Rectal smooth muscle tissue (tissue), 1 donor: Measurements from ENCODE around the gene HSP90AB1.

Source experiments
- H3K27ac ChIP-seq: one replicate; pipeline ENCODE4 v1.7.0; 2013; ENCODE audit warnings: low read depth, low read length, inconsistent platforms
- H3K27me3 ChIP-seq: one replicate; pipeline ENCODE4 v1.7.0; 2013; ENCODE audit warnings: low read length; ENCODE audit not compliant: control insufficient read depth, insufficient read depth
- H3K36me3 ChIP-seq: one replicate; pipeline ENCODE4 v1.7.0; 2013; ENCODE audit warnings: low read length; ENCODE audit not compliant: control insufficient read depth, insufficient read depth
- H3K4me1 ChIP-seq: one replicate; pipeline ENCODE4 v1.7.0; 2013; ENCODE audit warnings: low read length; ENCODE audit not compliant: control insufficient read depth, insufficient read depth
- H3K4me3 ChIP-seq: one replicate; pipeline ENCODE4 v1.7.0; 2013; ENCODE audit warnings: low read length
- H3K9ac ChIP-seq: one replicate; pipeline ENCODE4 v1.7.0; 2013; ENCODE audit warnings: low read length

HSP90AB1 gene

DNA sequence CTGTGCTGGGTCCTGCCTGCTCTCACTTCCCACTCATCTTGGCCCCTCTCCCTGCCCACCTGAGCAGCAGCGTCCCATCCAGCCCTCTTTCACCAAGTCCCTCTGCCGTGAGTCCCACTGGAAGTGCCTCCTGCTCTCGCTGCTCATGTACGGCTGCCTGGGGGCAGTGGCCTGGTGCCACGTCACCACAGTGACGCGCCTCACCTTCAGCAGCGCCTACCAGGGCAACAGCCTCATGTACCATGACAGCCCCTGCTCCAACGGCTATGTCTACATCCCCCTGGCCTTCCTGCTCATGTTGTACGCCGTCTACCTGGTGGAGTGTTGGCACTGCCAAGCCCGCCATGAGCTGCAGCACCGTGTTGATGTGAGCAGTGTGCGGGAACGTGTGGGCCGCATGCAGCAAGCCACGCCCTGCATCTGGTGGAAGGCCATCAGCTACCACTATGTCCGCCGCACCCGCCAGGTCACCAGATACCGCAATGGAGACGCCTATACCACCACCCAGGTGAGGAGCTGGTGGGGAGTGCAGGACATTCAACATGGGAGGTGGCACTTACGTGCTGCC is 26.2 kb downstream of the HSP90AB1 start:
- H3K4me1 ChIP-seq, result no peaks in the 10 kb centered on the region
- no peak overlapping the region for H3K4me3 ChIP-seq
- H3K9ac ChIP-seq, result no peak overlapping the region
- H3K27ac ChIP-seq, result no peak overlapping the region
- no peaks in the 10 kb centered on the region for H3K36me3 ChIP-seq
- peaks cover 45% of the 10 kb centered on the region for H3K27me3 ChIP-seq

DNA sequence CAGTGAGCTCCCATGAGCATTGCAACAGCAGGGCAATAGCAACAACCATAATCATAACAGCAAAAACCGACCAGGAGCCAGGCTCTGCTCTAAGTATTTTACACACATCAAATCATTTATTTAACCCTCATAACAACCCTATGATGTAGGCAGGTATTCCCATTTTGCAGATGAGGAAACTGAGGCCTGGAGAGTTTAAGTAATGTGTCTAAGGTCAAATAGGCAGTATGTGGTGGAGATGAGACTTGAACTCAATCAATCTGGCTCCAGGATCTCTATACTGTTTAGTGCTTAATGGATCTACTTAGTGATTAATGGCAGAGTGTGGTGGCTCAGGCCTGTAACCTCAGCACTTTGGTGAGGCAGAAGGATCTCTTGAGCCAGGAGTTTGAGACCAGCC is 26.7 kb downstream of the HSP90AB1 start:
- no peaks in the 10 kb centered on the region for H3K4me1 ChIP-seq
- no peak overlapping the region for H3K9ac ChIP-seq
- no peaks in the 10 kb centered on the region for H3K36me3 ChIP-seq
- no peak overlapping the region for H3K27ac ChIP-seq
- no peak overlapping the region for H3K4me3 ChIP-seq
- peaks cover 43% of the 10 kb centered on the region for H3K27me3 ChIP-seq

DNA sequence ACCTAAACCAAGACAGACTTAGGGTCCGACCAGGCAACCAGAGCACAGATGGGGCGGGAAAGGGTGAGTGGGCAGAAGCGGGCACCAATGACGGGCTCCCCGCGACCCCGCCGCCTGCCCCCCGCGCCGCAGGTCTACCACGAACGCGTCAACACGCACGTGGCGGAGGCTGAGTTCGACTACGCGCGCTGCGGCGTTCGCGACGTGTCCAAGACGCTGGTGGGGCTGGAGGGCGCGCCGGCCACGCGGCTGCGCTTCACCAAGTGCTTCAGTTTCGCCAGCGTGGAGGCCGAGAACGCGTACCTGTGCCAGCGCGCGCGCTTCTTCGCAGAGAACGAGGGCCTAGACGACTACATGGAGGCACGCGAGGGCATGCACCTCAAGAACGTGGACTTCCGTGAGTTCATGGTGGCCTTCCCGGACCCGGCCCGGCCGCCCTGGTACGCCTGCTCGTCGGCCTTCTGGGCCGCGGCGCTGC is 28.4 kb downstream of the HSP90AB1 start:
- no peaks in the 10 kb centered on the region for H3K36me3 ChIP-seq
- no peak overlapping the region for H3K9ac ChIP-seq
- no peak overlapping the region for H3K27ac ChIP-seq
- peak overlapping the region; percentile 26 for H3K4me3 ChIP-seq
- no peaks in the 10 kb centered on the region for H3K4me1 ChIP-seq
- H3K27me3 ChIP-seq, result peaks cover 40% of the 10 kb centered on the region

DNA sequence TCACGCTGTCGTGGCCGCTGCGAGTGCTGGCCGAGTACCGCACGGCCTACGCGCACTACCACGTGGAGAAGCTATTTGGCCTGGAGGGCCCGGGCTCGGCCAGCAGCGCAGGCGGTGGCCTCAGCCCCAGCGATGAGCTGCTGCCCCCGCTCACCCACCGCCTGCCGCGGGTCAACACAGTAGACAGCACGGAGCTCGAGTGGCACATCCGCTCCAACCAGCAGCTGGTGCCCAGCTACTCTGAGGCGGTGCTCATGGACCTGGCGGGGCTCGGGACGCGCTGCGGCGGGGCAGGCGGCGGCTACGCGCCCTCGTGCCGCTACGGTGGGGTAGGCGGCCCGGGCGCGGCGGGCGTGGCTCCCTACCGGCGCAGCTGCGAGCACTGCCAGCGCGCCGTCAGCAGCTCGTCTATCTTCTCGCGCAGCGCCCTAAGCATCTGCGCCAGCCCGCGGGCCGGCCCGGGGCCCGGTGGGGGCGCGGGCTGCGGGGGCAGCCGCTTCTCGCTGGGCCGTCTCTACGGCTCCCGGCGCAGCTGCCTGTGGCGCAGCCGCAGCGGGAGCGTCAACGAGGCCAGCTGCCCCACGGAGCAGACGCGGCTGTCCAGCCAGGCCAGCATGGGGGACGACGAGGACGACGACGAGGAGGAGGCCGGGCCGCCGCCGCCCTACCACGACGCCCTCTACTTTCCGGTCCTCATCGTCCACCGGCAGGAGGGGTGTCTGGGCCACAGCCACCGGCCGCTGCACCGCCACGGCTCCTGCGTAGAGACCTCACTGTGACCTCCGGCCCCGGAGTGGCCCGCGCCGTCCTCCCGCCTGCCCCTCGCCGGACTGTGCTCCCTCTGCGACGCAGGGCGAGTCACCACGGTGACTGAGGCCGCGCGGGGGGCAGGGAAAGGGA is 29.1 kb downstream of the HSP90AB1 start:
- Histone ChIP-seq H3K9ac (no peak overlapping the region), H3K36me3 (no peaks in the 10 kb centered on the region), H3K4me3 (peak overlapping the region; percentile 26), H3K27ac (no peak overlapping the region), H3K27me3 (peaks cover 39% of the 10 kb centered on the region), H3K4me1 (no peaks in the 10 kb centered on the region)

DNA sequence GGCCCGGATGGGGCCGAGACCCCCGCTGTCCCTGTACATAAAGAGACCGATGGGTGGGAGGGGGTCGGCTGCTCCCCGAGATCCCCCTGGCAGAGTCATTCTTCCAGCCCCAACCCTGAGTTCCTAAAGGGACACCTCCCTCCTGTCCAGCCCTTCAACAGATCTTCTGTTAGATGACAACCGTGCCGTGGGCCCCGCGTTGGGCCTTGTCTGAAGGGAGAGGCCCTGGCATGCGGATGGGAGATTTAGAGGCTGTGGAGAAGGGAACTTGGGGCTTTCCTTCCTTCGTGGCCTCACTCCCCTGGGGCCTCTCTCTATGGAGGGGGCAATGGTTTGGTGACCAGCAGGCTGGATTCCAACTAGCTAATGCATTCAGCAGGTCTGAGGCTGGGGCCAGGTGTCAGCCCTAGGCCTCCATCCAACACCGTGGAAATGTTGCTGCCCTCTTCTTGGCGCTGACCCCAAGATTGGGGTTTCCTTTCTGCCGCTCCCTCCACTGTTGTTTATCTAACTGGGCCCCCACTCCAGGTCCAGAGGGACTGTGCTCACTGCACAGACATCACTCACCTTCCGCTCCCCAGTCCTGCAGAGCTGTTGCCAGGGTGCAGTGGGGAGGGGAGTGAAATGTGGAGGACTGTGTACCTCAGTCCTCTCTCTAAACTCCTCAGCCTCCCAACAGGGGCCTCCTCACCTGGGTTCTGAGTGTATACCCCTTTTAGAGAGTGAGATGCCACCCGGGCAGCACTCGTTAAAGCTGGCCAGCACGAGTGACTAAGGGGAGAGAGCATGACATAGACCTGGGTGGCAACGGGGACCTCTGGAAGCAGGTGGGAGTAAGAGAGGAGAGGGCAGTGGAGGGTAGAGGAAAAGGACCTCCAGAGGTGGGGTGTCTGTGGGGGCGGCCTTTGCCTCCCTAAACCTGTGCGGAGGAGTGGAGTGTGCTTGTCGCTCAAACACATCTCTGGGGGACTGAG is 30.1 kb downstream of the HSP90AB1 start:
- Histone ChIP-seq H3K4me3 (no peak overlapping the region), H3K36me3 (no peaks in the 10 kb centered on the region), H3K4me1 (no peaks in the 10 kb centered on the region), H3K9ac (no peak overlapping the region), H3K27ac (no peak overlapping the region), H3K27me3 (peaks cover 33% of the 10 kb centered on the region)

DNA sequence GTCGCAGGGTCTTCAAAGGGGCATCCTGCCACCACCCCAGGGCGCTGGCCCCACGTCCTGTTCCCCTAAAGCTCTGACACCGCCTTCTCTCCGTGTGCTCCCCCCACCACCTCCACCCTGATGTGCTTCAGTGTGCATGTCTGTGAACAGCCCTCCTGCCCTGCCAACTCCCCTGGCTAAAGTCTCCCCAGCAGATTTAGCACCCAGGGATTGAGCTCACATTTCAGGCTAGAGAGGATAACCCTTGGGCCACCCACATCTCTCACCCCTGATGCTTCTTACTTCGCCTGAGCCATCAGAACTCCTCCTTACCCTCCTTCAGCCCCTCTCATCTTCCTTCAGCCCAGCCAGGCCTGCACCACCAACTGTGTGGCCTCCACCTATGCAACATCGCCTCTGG is 30.9 kb downstream of the HSP90AB1 start:
- Histone ChIP-seq H3K4me3 (no peak overlapping the region), H3K27ac (no peak overlapping the region), H3K4me1 (no peaks in the 10 kb centered on the region), H3K36me3 (no peaks in the 10 kb centered on the region), H3K27me3 (peaks cover 28% of the 10 kb centered on the region), H3K9ac (no peak overlapping the region)

DNA sequence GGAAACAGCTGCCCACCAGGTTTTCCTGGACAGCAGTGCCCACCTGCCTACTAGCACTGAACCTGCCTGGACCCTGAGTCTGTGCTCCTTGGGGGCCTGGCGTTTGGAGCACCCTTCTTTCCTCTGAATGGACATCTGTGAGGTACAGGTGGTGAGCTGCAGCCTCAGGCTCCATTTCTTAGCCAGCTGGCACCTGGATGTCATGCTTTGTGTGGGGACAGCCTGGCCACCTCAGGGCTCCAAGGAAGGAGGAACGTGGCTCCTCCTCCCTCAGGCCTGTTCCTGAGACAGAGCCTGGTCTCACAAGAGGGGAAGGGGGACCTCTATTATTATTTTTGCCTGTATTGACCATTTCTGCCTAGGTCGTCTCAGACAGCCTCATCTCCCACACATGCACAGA is 31.4 kb downstream of the HSP90AB1 start:
- H3K9ac ChIP-seq, result no peak overlapping the region
- H3K4me3 ChIP-seq, result no peak overlapping the region
- H3K27ac ChIP-seq, result no peak overlapping the region
- H3K36me3 ChIP-seq, result no peaks in the 10 kb centered on the region
- no peaks in the 10 kb centered on the region for H3K4me1 ChIP-seq
- peaks cover 24% of the 10 kb centered on the region for H3K27me3 ChIP-seq

DNA sequence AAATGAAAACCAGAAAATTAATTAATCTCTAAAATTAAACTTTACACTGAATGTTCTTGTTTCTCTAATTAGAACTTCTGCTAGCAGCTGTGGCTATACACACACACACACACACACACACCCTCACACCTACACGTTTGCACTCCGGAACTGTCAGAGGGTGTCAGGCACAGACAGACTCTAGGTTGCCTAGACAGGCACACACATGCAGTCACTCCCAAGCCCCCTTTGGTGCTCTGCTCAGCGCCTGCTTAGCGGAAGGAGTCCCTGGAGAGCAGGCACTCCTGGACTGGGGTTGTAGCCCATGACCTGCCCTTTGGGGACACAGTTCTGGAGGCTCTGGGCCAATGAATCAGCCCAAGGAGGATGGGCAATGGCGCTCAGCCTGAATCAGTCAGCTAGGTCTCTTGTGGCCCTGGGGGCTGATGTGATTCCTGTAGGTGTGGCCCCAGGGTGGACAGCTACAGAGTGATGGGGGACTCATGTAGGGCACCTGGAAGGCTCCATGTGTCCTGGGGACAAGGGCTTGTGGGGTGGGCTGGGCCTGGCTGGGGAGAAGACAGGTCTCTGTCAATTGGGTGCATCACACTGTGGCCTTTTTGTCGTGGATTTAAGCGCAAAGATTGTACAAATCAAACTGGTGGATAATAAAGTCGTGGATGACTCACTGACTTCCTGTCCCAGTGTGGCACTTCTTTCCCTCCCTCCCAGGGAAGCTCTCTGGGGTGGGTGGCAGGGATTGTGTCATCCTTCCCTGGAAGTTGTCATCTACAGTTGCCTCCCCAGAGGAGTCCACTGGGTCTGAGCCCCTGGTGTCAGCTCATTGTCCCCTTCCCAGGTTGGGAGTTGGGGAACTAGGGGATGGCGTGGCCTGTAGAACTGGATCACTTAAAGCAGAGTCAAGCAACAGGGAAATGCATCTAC is 32.1 kb downstream of the HSP90AB1 start:
- Histone ChIP-seq H3K4me3 (no peak overlapping the region), H3K27me3 (peaks cover 21% of the 10 kb centered on the region), H3K36me3 (no peaks in the 10 kb centered on the region)

DNA sequence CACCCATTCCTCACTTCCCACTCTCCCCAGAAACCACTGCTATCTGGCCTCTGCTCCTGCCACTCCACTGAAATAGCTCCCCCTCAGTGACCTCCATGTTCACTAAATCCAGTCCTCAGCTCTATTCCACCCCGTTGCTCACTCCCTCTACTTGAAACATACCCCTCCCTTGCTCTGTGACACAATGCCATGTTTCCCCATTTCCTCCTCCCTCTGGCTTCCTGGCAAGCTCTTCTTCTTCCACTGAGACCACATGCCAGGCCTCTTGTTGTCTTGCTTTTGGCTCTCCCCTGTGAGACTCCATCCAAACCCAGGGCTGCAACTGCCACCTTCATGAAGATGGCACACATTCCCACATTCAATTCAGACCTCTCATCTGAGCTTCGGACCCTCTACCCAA is 37.2 kb downstream of the HSP90AB1 start:
- H3K9ac ChIP-seq, result no peak overlapping the region
- H3K27me3 ChIP-seq, result peaks cover 9% of the 10 kb centered on the region
- no peak overlapping the region for H3K27ac ChIP-seq
- no peak overlapping the region for H3K4me3 ChIP-seq
- H3K4me1 ChIP-seq, result no peaks in the 10 kb centered on the region
- no peaks in the 10 kb centered on the region for H3K36me3 ChIP-seq

More for the DNA sequence above, 32.1 kb downstream of the HSP90AB1 start:
- Histone ChIP-seq H3K4me1 (no peaks in the 10 kb centered on the region), H3K9ac (no peak overlapping the region), H3K27ac (no peak overlapping the region)

DNA sequence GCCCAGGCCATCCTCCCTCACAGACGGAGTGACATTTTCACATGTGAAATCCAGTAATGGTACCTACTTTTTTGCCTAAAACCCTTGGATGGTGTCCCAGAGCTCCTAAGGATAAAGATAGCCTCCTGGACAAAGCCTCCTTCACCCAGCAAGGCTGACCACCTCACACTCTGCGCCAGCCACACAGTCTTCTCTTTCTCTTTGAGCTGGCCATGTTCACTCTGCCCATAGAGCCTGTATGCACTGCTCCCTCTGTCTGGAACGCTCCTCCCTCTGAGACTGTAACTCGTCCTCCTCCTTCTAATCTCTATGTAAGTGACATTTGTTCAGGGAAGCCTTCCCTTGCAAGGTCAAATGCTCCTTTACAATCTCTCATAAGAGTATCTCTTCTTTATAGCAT is 38.0 kb downstream of the HSP90AB1 start:
- Histone ChIP-seq H3K4me1 (no peaks in the 10 kb centered on the region), H3K27me3 (peaks cover 15% of the 10 kb centered on the region), H3K36me3 (no peaks in the 10 kb centered on the region), H3K27ac (no peak overlapping the region), H3K9ac (no peak overlapping the region), H3K4me3 (no peak overlapping the region)

DNA sequence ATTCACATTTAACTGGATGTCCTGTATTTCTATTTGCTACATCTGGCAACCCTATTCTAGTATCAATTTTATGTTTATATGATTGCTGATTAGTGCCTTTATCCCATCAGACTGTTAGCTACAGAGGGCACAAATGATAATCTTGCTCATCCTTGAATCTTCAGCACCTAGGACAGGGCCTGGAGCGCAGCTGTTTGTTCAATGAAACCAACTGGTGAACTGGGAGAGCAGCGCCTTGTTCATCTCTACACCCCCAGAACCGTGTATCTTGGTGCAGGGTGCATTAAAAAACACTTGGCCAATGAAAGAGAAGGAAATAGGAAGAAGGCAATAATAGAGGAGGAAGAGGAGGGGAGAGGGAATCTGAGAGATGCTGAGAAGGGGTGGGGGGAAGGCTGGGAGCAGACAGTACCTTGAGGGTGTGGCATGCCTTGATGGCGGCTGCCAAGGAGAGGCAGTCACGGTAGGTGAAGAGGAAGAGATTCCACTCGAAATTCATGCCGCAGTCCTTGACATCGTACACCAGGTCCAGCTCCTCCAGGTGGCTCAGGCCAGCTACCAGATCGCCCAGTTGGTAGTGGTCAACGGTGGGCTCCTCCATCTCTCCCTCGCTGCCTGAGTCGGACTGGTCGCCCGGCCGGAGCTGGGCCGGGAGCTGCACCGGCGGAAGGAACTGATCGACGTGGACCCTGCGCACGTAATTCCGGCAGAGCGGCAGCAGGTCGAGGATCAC is 38.8 kb downstream of the HSP90AB1 start:
- H3K4me1 ChIP-seq, result no peaks in the 10 kb centered on the region
- H3K9ac ChIP-seq, result no peak overlapping the region
- peaks cover 19% of the 10 kb centered on the region for H3K27me3 ChIP-seq
- H3K27ac ChIP-seq, result no peak overlapping the region
- no peak overlapping the region for H3K4me3 ChIP-seq
- H3K36me3 ChIP-seq, result no peaks in the 10 kb centered on the region
